GM12874 (cell line): ENCODE data around the gene NKX2-4.

ENCODE experiments used
- CTCF ChIP-seq: IDR thresholded peaks from 2 replicates; pipeline ENCODE4 v1.5.1; 2011; ENCODE audit warnings: low read depth, mild to moderate bottlenecking, control low read depth, low read length, moderate library complexity; ENCODE audit not compliant: insufficient read depth

Gene NKX2-4

GRCh38 chr20:21430020-21430419 lies 32.7 kb upstream of the NKX2-4 start:
- TF ChIP-seq CTCF: no peak

GRCh38 chr20:21424846-21425245 lies 27.5 kb upstream of the NKX2-4 start:
- TF ChIP-seq CTCF: no peak

- no peak for TF ChIP-seq CTCF
Observed at GRCh38 chr20:21421601-21422236, 24.4 kb upstream of the NKX2-4 start.

GRCh38 chr20:21411725-21412124 lies 14.4 kb upstream of the NKX2-4 start:
- TF ChIP-seq CTCF: no peak

GRCh38 chr20:21399005-21399475 lies 1.7 kb upstream of the NKX2-4 start:
- no peak for TF ChIP-seq CTCF

GRCh38 chr20:21398109-21399004 lies 1.0 kb upstream of the NKX2-4 start:
- no peak for TF ChIP-seq CTCF

- TF ChIP-seq CTCF: no peak
Observed at GRCh38 chr20:21396599-21397340, 556 bp downstream of the NKX2-4 start.
